ENCODE data around the gene SH3RF2.
A peak's percentile ranks its signal among the peaks of the same experiment; 100 is the strongest.
"Not testable (repeated sequence)": the region's sequence is repeated elsewhere in the genome, so short reads cannot be mapped to it uniquely, and the experiment has no call there.

Gene SH3RF2, protein sequence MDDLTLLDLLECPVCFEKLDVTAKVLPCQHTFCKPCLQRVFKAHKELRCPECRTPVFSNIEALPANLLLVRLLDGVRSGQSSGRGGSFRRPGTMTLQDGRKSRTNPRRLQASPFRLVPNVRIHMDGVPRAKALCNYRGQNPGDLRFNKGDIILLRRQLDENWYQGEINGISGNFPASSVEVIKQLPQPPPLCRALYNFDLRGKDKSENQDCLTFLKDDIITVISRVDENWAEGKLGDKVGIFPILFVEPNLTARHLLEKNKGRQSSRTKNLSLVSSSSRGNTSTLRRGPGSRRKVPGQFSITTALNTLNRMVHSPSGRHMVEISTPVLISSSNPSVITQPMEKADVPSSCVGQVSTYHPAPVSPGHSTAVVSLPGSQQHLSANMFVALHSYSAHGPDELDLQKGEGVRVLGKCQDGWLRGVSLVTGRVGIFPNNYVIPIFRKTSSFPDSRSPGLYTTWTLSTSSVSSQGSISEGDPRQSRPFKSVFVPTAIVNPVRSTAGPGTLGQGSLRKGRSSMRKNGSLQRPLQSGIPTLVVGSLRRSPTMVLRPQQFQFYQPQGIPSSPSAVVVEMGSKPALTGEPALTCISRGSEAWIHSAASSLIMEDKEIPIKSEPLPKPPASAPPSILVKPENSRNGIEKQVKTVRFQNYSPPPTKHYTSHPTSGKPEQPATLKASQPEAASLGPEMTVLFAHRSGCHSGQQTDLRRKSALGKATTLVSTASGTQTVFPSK

DNA sequence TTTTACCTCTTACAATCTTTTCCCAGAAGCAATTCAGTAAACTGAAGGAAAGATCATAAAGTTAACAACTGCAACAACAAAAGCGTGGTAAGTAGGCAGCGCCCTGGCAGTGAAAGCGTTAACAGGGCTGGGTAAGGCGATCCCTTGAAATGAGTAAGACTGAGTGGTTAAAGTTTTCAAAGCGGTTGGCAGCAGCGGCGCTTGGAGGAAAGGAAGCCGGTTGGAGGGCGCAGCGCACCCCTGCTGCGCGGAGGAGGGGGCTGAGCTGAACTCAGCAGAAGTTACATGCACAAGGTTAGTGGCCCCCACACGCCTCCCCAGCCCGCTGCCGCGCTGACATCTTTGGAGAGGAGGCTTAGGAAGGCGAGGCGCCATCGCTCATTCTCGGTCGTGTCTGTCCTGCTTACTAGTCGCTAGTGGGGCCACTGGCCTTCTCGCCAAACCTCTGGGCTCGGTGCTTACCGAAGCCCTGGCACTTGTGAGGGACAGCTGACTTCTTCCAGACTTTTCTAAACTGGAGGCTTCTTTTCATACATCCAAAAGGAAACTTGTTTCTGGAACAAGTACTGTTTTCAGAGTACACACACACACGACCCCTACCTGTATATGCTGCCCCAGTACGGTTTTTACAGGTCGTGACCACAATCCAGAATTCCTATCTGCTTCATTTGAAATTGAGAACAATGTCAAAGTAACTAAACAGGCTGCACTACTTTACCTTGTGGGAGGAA, at the start of gene SH3RF2:
Gene SH3RF2, plus strand, starts transcription at position 178 of the 731 bp plus-strand sequence. CDS start 1,351 bp downstream, outside the sequence.
- TF ChIP-seq, protein P1, sequence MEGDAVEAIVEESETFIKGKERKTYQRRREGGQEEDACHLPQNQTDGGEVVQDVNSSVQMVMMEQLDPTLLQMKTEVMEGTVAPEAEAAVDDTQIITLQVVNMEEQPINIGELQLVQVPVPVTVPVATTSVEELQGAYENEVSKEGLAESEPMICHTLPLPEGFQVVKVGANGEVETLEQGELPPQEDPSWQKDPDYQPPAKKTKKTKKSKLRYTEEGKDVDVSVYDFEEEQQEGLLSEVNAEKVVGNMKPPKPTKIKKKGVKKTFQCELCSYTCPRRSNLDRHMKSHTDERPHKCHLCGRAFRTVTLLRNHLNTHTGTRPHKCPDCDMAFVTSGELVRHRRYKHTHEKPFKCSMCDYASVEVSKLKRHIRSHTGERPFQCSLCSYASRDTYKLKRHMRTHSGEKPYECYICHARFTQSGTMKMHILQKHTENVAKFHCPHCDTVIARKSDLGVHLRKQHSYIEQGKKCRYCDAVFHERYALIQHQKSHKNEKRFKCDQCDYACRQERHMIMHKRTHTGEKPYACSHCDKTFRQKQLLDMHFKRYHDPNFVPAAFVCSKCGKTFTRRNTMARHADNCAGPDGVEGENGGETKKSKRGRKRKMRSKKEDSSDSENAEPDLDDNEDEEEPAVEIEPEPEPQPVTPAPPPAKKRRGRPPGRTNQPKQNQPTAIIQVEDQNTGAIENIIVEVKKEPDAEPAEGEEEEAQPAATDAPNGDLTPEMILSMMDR (conservative IDR thresholded peaks at IDR 0.05; ENCODE audit: low read depth): no peak
- DNase-seq (ENCODE audit: low spot score): peak; percentile 94
- ChIA-PET CTCF (interaction anchor here (0.6 to 0.7 kb wide), 3 partner anchors 50 to 688 kb away, joined by 3 to 6 read pairs (median 3); no protein-coding TSS in a partner anchor), POLR2A (ENCODE audit: low non-redundant PET) (interaction anchor here (0.6 to 1.0 kb wide), 5 partner anchors 10 to 107 kb away, joined by 3 to 4 read pairs (median 3); no protein-coding TSS in a partner anchor)
- H3K27ac ChIP-seq: peak within 1 kb of the TSS; percentile 95

DNA sequence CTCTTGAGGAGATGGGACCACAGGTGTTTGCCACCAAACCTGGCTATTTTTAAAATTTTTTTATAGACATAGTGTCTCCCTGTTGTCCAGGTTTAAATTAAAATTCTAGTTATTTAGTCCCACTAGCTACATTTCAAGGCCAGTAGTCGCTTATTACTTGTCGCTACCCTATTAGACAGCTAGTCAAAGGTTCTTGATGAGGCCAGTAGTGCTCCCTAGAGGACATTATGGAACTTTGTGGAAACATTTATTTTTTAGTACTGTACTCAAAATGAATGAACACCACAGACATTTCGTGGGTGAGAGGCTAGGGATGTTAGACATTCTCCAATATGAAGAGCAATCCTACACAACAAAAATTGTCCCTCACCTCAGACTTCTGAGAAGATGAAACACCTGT, 49.2 kb upstream of the SH3RF2 start:
- no peak overlapping the region for H3K27ac ChIP-seq
- CTCF ChIA-PET: interaction anchor here (0.7 to 1.6 kb wide), 4 partner anchors 19 to 212 kb away, joined by 3 to 4 read pairs (median 3); partner anchors contain the start of gene PRELID2
- POLR2A ChIA-PET (ENCODE audit: low non-redundant PET): no interaction called here
- TF ChIP-seq, protein P1 (conservative IDR thresholded peaks at IDR 0.05; ENCODE audit: low read depth): no peak
- no peak for DNase-seq (ENCODE audit: low spot score)

DNA sequence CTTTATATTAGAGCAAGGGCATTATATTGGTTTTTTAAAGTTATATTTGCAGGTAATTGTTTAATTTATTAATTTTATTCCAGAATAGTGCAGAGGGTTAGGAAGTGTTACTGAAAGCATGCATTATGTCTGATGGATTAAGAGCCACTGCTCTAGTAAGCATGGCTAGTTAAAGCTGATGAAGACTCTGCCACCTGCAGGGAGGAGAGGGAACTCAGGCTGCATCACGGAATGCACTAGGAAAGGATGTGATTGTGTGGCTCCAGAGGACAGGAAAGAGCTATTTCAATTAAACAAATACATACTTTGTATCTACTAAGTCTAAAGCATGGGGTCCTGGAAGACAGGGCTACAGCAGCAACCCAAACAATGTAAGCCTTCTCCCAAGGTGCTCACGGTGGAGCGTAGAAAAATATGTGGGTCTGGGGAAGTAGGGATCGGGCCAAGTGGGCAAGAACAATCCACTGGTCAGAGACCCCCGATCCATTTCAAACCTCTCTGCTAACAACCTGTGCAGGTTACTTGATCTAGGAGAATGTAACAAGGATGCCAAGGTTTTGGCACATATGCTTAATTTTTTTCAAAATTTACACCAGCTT, 48.3 kb upstream of the SH3RF2 start:
- peak; percentile 62 for DNase-seq (ENCODE audit: low spot score)
- CTCF ChIA-PET: interaction anchor here (0.5 to 1.9 kb wide), 20 partner anchors 10 to 927 kb away, joined by 3 to 7 read pairs (median 4); partner anchors contain the start of gene PRELID2
- no peak overlapping the region for H3K27ac ChIP-seq
- TF ChIP-seq, protein P1 (conservative IDR thresholded peaks at IDR 0.05; ENCODE audit: low read depth): peak; percentile 75
- POLR2A ChIA-PET (ENCODE audit: low non-redundant PET): no interaction called here

DNA sequence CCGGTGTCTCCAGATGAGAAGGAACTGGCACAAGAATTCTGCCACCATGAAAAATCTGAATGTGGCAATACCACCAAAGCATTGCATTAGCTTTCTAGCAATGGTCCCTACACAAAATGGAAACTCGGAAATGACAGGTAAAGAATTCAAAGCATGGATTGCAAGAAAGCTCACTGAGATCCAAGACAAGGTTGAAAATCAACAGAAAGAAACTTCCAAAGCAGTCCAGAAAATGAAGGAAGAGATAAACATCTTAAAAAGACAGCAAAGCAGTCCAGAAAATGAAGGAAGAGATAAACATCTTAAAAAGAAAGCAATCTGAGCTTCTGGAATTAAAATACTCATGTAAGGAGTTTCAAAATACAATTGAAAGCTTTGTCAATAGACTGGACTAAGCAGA, 46.8 kb upstream of the SH3RF2 start:
- DNase-seq (ENCODE audit: low spot score): no peak
- TF ChIP-seq, protein P1 (conservative IDR thresholded peaks at IDR 0.05; ENCODE audit: low read depth): no peak
- POLR2A ChIA-PET (ENCODE audit: low non-redundant PET): no interaction called here
- CTCF ChIA-PET: interaction anchor here (0.7 kb wide), 1 partner anchor 45 kb away, joined by 3 read pairs; no protein-coding TSS in a partner anchor
- no peak overlapping the region for H3K27ac ChIP-seq

DNA sequence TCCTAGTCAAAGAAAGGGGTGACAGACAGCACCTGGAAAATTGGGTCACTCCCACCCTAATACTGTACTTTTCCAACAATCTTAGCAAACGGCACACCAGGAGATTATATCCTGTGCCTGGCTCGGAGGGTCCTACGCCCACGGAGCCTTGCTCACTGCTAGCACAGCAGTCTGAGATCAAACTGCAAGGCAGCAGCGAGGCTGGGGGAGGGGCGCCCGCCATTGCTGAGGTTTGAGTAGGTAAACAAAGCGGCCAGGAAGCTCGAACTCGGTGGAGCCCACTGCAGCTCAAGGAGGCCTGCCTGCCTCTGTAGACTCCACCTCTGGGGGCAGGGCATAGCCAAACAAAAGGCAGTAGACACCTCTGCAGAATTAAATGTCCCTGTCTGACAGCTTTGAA, 45.0 kb upstream of the SH3RF2 start:
- POLR2A ChIA-PET (ENCODE audit: low non-redundant PET); H3K27ac ChIP-seq; DNase-seq (ENCODE audit: low spot score); CTCF ChIA-PET: not testable (repeated sequence)

DNA sequence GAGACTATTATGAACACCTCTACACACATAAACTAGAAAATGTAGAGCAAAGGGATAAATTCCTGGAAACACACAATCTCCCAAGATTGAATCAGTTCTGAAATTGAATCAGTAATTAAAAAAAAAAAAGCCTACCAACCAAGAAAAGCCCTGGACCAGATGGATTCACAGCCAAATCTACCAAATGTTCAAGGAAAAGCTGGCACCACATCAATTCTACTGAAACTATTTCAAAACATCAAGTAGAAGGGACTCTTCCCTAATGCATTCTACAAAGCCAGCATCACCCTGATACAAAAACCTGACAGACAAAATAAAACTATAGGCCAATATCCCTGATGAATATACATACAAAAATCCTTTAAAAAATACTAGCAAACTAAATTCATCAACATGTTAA, 38.2 kb upstream of the SH3RF2 start:
- TF ChIP-seq, protein P1 (conservative IDR thresholded peaks at IDR 0.05; ENCODE audit: low read depth): no peak
- no peak overlapping the region for H3K27ac ChIP-seq
- ChIA-PET CTCF (interaction anchor here (0.6 to 0.7 kb wide), 3 partner anchors 14 to 1501 kb away, joined by 5 to 7 read pairs (median 6); no protein-coding TSS in a partner anchor), POLR2A (ENCODE audit: low non-redundant PET) (no interaction called here)
- no peak for DNase-seq (ENCODE audit: low spot score)

Measured in RWPE1 (cell line).